Loucy (cell line): Measurements from ENCODE around the gene CPA4.

Experiments
- H2AFZ ChIP-seq: fragments of 200-600 bp; sonication (generic); 2 replicates; pipeline ENCODE4 v1.6.0; 2016; ENCODE audit warnings: antibody characterized with exemption, mild to moderate bottlenecking, low read length, moderate library complexity
- H3F3A ChIP-seq: fragments of 200-600 bp; 2 replicates; pipeline ENCODE4 v1.6.0; 2016; ENCODE audit warnings: antibody characterized with exemption, low read depth, mild to moderate bottlenecking
- H3K27me3 ChIP-seq: fragments of 200-600 bp; sonication (generic); 2 replicates; pipeline ENCODE4 v1.6.1; 2014; ENCODE audit warnings: low read length, mild to moderate bottlenecking; ENCODE audit not compliant: insufficient read depth, poor library complexity, severe bottlenecking
- H3K36me3 ChIP-seq: fragments of 200-600 bp; sonication (generic); 2 replicates; pipeline ENCODE4 v1.6.1; 2016; ENCODE audit warnings: low read length; ENCODE audit not compliant: insufficient read depth
- H3K4me1 ChIP-seq: fragments of 200-600 bp; sonication (generic); 2 replicates; pipeline ENCODE4 v1.5.1; 2014; ENCODE audit warnings: low read length, mild to moderate bottlenecking; ENCODE audit not compliant: insufficient read depth, poor library complexity, severe bottlenecking
- H3K4me2 ChIP-seq: fragments of 200-600 bp; sonication (generic); 2 replicates; pipeline ENCODE4 v1.6.0; 2014; ENCODE audit warnings: antibody characterized with exemption, low read length, low read depth, mild to moderate bottlenecking; ENCODE audit not compliant: poor library complexity, severe bottlenecking
- H3K4me3 ChIP-seq: fragments of 200-600 bp; sonication (generic); 2 replicates; pipeline ENCODE4 v1.5.1; 2014; ENCODE audit warnings: low read length, mild to moderate bottlenecking, mixed read lengths; ENCODE audit not compliant: poor library complexity, severe bottlenecking
- H3K79me2 ChIP-seq: fragments of 200-600 bp; sonication (generic); 2 replicates; pipeline ENCODE4 v1.6.1; 2014; ENCODE audit warnings: low read length; ENCODE audit not compliant: insufficient read depth
- H3K9ac ChIP-seq: fragments of 200-600 bp; sonication (generic); 2 replicates; pipeline ENCODE4 v1.6.0; 2014; ENCODE audit warnings: mild to moderate bottlenecking, low read depth, low read length, moderate library complexity; ENCODE audit not compliant: poor library complexity, severe bottlenecking
- H3K9me2 ChIP-seq: fragments of 200-600 bp; sonication (generic); replicated peaks from 2 replicates; pipeline ENCODE4 v1.6.1; 2016; ENCODE audit warnings: low read depth, low read length, mixed read lengths
- H3K9me3 ChIP-seq: fragments of 200-600 bp; sonication (generic); 2 replicates; pipeline ENCODE4 v1.6.1; 2014; ENCODE audit warnings: mild to moderate bottlenecking, antibody characterized with exemption, low read length, low read depth; ENCODE audit not compliant: insufficient read depth
- H4K20me1 ChIP-seq: fragments of 200-600 bp; sonication (generic); 2 replicates; pipeline ENCODE4 v1.6.0; 2014; ENCODE audit warnings: antibody characterized with exemption, low read length, mild to moderate bottlenecking; ENCODE audit not compliant: insufficient read depth, poor library complexity, severe bottlenecking
- EZH2phosphoT487 ChIP-seq: fragments of 200-600 bp; IDR thresholded peaks from 2 replicates; pipeline ENCODE4 v1.6.1; 2018; ENCODE audit warnings: antibody characterized with exemption, mild to moderate bottlenecking, moderate library complexity, borderline replicate concordance
- TF ChIP-seq, protein P1 (sequence below): fragments of 200-600 bp; sonication (generic); conservative IDR thresholded peaks from 2 replicates; pipeline ENCODE4 v1.5.1; 2014; ENCODE audit warnings: mild to moderate bottlenecking, antibody characterized with exemption, low read length

CPA4 gene

DNA sequence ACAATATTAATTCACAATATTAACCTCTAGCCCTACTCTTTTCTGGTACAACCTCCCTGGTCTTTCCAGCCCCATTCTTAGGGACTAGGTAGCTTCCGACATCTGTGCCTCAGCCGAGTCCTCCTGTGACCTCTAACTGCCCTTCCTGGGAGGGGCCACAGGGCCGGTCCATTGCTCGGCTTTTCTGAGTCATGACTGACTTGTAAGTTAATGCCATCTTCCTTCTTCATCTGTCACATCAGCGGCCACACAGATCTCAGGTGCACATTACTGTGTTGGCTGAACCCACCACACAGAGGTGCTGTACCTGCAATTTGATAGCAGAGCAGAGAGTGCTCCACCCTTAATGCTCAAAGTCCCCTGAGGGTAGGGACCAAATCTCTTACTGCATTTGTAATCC lies 4.1 kb upstream of the CPA4 start:
- Histone ChIP-seq H2AFZ (no peak overlapping the region), H3K27me3 (no peaks in the 10 kb centered on the region), H3K4me3 (no peak overlapping the region), H4K20me1 (no peaks in the 10 kb centered on the region), H3K36me3 (no peaks in the 10 kb centered on the region), H3K79me2 (no peaks in the 10 kb centered on the region), H3K9ac (no peak overlapping the region), H3K4me1 (no peaks in the 10 kb centered on the region), H3K4me2 (no peak overlapping the region), H3K9me2 (no peaks in the 10 kb centered on the region), H3K9me3 (no peaks in the 10 kb centered on the region), H3F3A (no peaks in the 10 kb centered on the region)
- TF ChIP-seq, protein P1, sequence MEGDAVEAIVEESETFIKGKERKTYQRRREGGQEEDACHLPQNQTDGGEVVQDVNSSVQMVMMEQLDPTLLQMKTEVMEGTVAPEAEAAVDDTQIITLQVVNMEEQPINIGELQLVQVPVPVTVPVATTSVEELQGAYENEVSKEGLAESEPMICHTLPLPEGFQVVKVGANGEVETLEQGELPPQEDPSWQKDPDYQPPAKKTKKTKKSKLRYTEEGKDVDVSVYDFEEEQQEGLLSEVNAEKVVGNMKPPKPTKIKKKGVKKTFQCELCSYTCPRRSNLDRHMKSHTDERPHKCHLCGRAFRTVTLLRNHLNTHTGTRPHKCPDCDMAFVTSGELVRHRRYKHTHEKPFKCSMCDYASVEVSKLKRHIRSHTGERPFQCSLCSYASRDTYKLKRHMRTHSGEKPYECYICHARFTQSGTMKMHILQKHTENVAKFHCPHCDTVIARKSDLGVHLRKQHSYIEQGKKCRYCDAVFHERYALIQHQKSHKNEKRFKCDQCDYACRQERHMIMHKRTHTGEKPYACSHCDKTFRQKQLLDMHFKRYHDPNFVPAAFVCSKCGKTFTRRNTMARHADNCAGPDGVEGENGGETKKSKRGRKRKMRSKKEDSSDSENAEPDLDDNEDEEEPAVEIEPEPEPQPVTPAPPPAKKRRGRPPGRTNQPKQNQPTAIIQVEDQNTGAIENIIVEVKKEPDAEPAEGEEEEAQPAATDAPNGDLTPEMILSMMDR, result no peak
- no peak for TF ChIP-seq EZH2phosphoT487

DNA sequence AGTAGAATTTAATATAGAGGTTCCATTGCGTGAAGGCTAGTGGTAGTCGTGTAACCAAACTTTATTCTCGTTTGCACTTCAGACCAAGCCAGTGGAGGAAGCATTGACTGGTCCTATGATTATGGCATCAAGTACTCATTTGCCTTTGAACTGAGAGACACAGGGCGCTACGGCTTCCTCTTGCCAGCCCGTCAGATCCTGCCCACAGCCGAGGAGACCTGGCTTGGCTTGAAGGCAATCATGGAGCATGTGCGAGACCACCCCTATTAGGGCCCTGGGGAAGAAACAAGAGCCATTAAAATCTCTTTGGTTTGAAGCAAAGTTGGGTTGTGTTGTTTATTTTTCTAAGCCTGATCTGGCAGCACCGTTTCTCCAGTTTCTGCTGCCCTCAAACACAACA lies 3.5 kb upstream of the CPA4 start:
- no peaks in the 10 kb centered on the region for H3K9me3 ChIP-seq
- H3F3A ChIP-seq, result no peaks in the 10 kb centered on the region
- no peak for TF ChIP-seq EZH2phosphoT487
- TF ChIP-seq, protein P1, result no peak
- H3K36me3 ChIP-seq, result no peaks in the 10 kb centered on the region
- no peak overlapping the region for H3K4me2 ChIP-seq
- H3K79me2 ChIP-seq, result no peaks in the 10 kb centered on the region
- no peaks in the 10 kb centered on the region for H3K4me1 ChIP-seq
- H3K27me3 ChIP-seq, result no peaks in the 10 kb centered on the region
- H3K9me2 ChIP-seq, result no peaks in the 10 kb centered on the region
- H4K20me1 ChIP-seq, result no peaks in the 10 kb centered on the region
- no peak overlapping the region for H2AFZ ChIP-seq
- no peak overlapping the region for H3K9ac ChIP-seq
- no peak overlapping the region for H3K4me3 ChIP-seq

DNA sequence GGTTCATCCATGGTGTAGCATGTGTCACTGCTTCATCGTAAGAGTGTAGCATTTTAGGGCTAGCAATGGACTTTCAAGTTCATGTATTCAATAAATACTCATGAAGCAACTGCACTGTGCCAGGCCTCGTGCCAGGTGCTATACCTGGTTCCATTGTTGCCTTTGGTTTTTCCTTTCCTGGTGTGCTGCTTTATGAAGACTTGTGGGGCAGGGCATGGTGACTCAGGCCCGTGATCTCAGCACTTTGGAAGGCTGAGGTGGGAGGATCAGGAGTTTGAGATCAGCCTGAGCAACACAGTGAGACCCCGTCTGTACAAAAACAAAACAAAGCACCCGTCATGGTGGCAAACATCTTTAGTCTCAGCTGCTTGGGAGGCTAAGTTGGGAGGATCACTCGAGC lies 2.2 kb upstream of the CPA4 start:
- Histone ChIP-seq H3F3A (no peaks in the 10 kb centered on the region), H2AFZ (no peak overlapping the region), H3K9me2 (no peaks in the 10 kb centered on the region), H3K9me3 (no peaks in the 10 kb centered on the region), H3K36me3 (no peaks in the 10 kb centered on the region), H3K79me2 (no peaks in the 10 kb centered on the region), H3K4me1 (no peaks in the 10 kb centered on the region), H3K4me3 (no peak overlapping the region), H4K20me1 (no peaks in the 10 kb centered on the region), H3K27me3 (no peaks in the 10 kb centered on the region), H3K9ac (no peak overlapping the region), H3K4me2 (no peak overlapping the region)
- no peak for TF ChIP-seq EZH2phosphoT487
- TF ChIP-seq, protein P1, result no peak
